ENCODE measurements around the gene TMUB2. TPM values are rescaled to one million over a fixed set of nuclear protein-coding genes. Genes with fewer than 3 reads are reported as not detected.

The TMUB2 gene
- polyA plus RNA-seq, 1 experiment: 64.0 TPM

- CTCF ChIA-PET: no interaction called here
- Histone ChIP-seq H3K4me3 (ENCODE audit: low read depth, low read length) (no peak overlapping the region), H3K36me3 (ENCODE audit: control insufficient read depth, insufficient read depth, low read length) (peaks cover 42% of the 10 kb centered on the region), H3K27me3 (ENCODE audit: control insufficient read depth, insufficient read depth, low read length) (no peaks in the 10 kb centered on the region)
- POLR2A ChIA-PET: no interaction called here
- DNase-seq (ENCODE audit: low read depth): no peak
- no peak for TF ChIP-seq CTCF (IDR thresholded peaks at IDR 0.05; ENCODE audit: insufficient read depth, low read depth, low read length)
Measured at GRCh38 chr17:44192750-44193149, 6.0 kb downstream of the TMUB2 start.

GRCh38 chr17:44193326-44194084 lies 6.7 kb downstream of the TMUB2 start:
- POLR2A ChIA-PET: no interaction called here
- Histone ChIP-seq H3K36me3 (ENCODE audit: control insufficient read depth, insufficient read depth, low read length) (peaks cover 42% of the 10 kb centered on the region), H3K4me3 (ENCODE audit: low read depth, low read length) (no peak overlapping the region), H3K27me3 (ENCODE audit: control insufficient read depth, insufficient read depth, low read length) (no peaks in the 10 kb centered on the region)
- CTCF ChIA-PET: no interaction called here
- DNase-seq (ENCODE audit: low read depth): no peak
- TF ChIP-seq CTCF (IDR thresholded peaks at IDR 0.05; ENCODE audit: insufficient read depth, low read depth, low read length): no peak

- no peak overlapping the region for H3K4me3 ChIP-seq (ENCODE audit: low read depth, low read length)
- no peak for TF ChIP-seq CTCF (IDR thresholded peaks at IDR 0.05; ENCODE audit: insufficient read depth, low read depth, low read length)
- H3K27me3 ChIP-seq (ENCODE audit: control insufficient read depth, insufficient read depth, low read length): no peaks in the 10 kb centered on the region
- peaks cover 28% of the 10 kb centered on the region for H3K36me3 ChIP-seq (ENCODE audit: control insufficient read depth, insufficient read depth, low read length)
- ChIA-PET CTCF (interaction anchor here (2.2 to 3.2 kb wide), 2 partner anchors 13 to 148 kb away, joined by 7 to 19 read pairs; partner anchors contain the start of gene GRN), POLR2A (no interaction called here)
- DNase-seq (ENCODE audit: low read depth): no peak
Measured at GRCh38 chr17:44197107-44197506, 10.3 kb downstream of the TMUB2 start.

- Histone ChIP-seq H3K4me3 (ENCODE audit: low read depth, low read length) (peak overlapping the region; percentile 69), H3K27me3 (ENCODE audit: control insufficient read depth, insufficient read depth, low read length) (no peaks in the 10 kb centered on the region), H3K36me3 (ENCODE audit: control insufficient read depth, insufficient read depth, low read length) (peaks cover 27% of the 10 kb centered on the region)
- ChIA-PET CTCF (interaction anchor here (0.6 to 3.2 kb wide), 6 partner anchors 12 to 346 kb away, joined by 3 to 19 read pairs (median 5); partner anchors contain the start of gene GRN), POLR2A (no interaction called here)
- no peak for DNase-seq (ENCODE audit: low read depth)
- TF ChIP-seq CTCF (IDR thresholded peaks at IDR 0.05; ENCODE audit: insufficient read depth, low read depth, low read length): peak; percentile 26; the same call in 1 of the 2 replicates
Measured at GRCh38 chr17:44197980-44198720, 11.4 kb downstream of the TMUB2 start.

Measured in BJ (cell line).